SK-N-SH (cell line): ENCODE measurements around the gene PDS5B.

ENCODE experiments used
- CTCF ChIP-seq: fragments of 200-600 bp; sonication (generic); IDR thresholded peaks from 2 replicates; pipeline ENCODE4 v1.6.1; 2017; ENCODE audit warnings: antibody characterized with exemption, mild to moderate bottlenecking, moderate library complexity
- EP300 ChIP-seq, 2 experiments: IDR thresholded peaks; 2 replicates each; pipeline versions ENCODE4 v1.4.0 to v1.6.1; 2012; ENCODE audit warnings: borderline replicate concordance in 1 of 2, low read depth in 1 of 2, low read length in 1 of 2
- FOSL2 ChIP-seq: IDR thresholded peaks from 2 replicates; pipeline ENCODE4 v1.4.0; 2012; ENCODE audit warnings: low read depth, mild to moderate bottlenecking, moderate library complexity, borderline replicate concordance
- GABPA ChIP-seq: IDR thresholded peaks from 2 replicates; pipeline ENCODE4 v1.4.0; 2012; ENCODE audit warnings: low read depth, mild to moderate bottlenecking
- JUND ChIP-seq: IDR thresholded peaks from 2 replicates; pipeline ENCODE4 v1.4.0; 2012
- MXI1 ChIP-seq: IDR thresholded peaks from 2 replicates; pipeline ENCODE4 v1.6.1; 2012; ENCODE audit warnings: mild to moderate bottlenecking, low read depth, low read length, improper control_type of control experiment
- NFIC ChIP-seq: IDR thresholded peaks from 2 replicates; pipeline ENCODE4 v1.4.0; 2012; ENCODE audit warnings: borderline replicate concordance
- POLR2AphosphoS5 ChIP-seq: IDR thresholded peaks from 2 replicates; pipeline ENCODE4 v1.6.1; 2012; ENCODE audit warnings: low read depth, low read length
- RAD21 ChIP-seq: IDR thresholded peaks from 2 replicates; pipeline ENCODE4 v1.6.1; 2012; ENCODE audit warnings: mild to moderate bottlenecking, low read length
- RFX5 ChIP-seq: IDR thresholded peaks from 2 replicates; pipeline ENCODE4 v1.6.1; 2012; ENCODE audit warnings: mild to moderate bottlenecking, improper control_type of control experiment, low read length
- SIN3A ChIP-seq: IDR thresholded peaks from 2 replicates; pipeline ENCODE4 v1.6.1; 2012; ENCODE audit warnings: low read depth, mild to moderate bottlenecking, low read length, moderate library complexity, borderline replicate concordance
- USF2 ChIP-seq: fragments of 150-350 bp; IDR thresholded peaks from 2 replicates; pipeline ENCODE4 v1.6.1; 2017; ENCODE audit warnings: antibody characterized with exemption, low read length, low read depth, borderline replicate concordance
- TF ChIP-seq, protein P1 (sequence below): IDR thresholded peaks from 2 replicates; pipeline ENCODE4 v1.4.0; 2012; ENCODE audit warnings: low read depth, borderline replicate concordance
- TF ChIP-seq, protein P2 (sequence below): IDR thresholded peaks from 2 replicates; pipeline ENCODE4 v1.6.1; 2012; ENCODE audit warnings: mild to moderate bottlenecking, low read depth, low read length, moderate library complexity

- TF ChIP-seq RFX5 (no peak), CTCF (no peak), JUND (no peak), EP300 (IDR thresholded peaks at IDR 0.05; ENCODE audit: borderline replicate concordance in 1 of 2, low read depth in 1 of 2, low read length in 1 of 2) (no peak), SIN3A (no peak), RAD21 (no peak), GABPA (no peak), NFIC (no peak), MXI1 (no peak), FOSL2 (no peak), USF2 (no peak), POLR2AphosphoS5 (no peak)
- TF ChIP-seq, protein P1, sequence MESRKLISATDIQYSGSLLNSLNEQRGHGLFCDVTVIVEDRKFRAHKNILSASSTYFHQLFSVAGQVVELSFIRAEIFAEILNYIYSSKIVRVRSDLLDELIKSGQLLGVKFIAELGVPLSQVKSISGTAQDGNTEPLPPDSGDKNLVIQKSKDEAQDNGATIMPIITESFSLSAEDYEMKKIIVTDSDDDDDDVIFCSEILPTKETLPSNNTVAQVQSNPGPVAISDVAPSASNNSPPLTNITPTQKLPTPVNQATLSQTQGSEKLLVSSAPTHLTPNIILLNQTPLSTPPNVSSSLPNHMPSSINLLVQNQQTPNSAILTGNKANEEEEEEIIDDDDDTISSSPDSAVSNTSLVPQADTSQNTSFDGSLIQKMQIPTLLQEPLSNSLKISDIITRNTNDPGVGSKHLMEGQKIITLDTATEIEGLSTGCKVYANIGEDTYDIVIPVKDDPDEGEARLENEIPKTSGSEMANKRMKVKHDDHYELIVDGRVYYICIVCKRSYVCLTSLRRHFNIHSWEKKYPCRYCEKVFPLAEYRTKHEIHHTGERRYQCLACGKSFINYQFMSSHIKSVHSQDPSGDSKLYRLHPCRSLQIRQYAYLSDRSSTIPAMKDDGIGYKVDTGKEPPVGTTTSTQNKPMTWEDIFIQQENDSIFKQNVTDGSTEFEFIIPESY: no peak
- TF ChIP-seq, protein P2, sequence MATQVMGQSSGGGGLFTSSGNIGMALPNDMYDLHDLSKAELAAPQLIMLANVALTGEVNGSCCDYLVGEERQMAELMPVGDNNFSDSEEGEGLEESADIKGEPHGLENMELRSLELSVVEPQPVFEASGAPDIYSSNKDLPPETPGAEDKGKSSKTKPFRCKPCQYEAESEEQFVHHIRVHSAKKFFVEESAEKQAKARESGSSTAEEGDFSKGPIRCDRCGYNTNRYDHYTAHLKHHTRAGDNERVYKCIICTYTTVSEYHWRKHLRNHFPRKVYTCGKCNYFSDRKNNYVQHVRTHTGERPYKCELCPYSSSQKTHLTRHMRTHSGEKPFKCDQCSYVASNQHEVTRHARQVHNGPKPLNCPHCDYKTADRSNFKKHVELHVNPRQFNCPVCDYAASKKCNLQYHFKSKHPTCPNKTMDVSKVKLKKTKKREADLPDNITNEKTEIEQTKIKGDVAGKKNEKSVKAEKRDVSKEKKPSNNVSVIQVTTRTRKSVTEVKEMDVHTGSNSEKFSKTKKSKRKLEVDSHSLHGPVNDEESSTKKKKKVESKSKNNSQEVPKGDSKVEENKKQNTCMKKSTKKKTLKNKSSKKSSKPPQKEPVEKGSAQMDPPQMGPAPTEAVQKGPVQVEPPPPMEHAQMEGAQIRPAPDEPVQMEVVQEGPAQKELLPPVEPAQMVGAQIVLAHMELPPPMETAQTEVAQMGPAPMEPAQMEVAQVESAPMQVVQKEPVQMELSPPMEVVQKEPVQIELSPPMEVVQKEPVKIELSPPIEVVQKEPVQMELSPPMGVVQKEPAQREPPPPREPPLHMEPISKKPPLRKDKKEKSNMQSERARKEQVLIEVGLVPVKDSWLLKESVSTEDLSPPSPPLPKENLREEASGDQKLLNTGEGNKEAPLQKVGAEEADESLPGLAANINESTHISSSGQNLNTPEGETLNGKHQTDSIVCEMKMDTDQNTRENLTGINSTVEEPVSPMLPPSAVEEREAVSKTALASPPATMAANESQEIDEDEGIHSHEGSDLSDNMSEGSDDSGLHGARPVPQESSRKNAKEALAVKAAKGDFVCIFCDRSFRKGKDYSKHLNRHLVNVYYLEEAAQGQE: no peak
These were observed 147.4 kb downstream of the PDS5B start for GRCh38 chr13:32733690-32734089.
